ENCODE data around the gene KCNA1.

Gene KCNA1

DNA sequence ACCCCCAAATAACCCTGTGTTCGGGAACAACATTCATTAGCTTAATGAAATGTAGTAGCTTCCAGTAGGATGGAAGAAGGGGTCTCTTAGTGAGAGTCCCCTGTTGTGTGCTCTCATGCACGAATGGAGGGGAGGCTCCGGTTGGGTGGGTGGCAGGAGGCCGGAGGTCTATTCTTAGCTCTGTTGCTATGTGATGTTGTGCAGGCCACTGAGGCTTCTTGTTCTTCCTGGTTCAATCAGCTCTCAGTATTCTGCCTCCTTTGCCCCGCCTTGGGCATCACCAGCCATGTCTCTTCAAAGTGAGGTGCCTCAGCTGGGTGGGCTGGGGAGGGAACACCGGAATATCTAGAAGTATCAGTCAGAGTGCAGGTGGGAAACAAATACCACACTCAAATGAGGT lies 50.8 kb downstream of the KCNA1 start:
- DNase-seq (ENCODE audit: low read depth in 3 of 3) = no peak

DNA sequence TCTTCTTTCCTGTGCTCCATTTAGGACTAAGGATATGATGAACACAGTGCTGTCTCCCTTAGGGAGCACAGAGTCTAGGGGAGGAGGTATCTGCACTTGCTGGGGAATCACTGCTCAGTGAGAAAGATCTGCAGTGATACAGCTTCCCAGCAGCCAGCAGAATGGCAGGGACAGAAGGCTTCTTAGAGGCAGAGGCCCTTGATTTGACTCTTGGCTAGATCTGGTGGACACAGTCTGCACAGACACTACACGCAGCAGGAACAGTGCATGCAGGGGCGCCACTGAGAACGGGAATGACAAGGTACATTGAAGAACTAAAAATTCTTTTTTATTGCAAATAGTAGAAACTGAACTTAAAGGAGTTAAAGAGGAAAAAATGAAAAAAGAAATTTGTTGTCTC lies 51.6 kb downstream of the KCNA1 start:
- no peak for DNase-seq (ENCODE audit: low read depth in 3 of 3)

DNA sequence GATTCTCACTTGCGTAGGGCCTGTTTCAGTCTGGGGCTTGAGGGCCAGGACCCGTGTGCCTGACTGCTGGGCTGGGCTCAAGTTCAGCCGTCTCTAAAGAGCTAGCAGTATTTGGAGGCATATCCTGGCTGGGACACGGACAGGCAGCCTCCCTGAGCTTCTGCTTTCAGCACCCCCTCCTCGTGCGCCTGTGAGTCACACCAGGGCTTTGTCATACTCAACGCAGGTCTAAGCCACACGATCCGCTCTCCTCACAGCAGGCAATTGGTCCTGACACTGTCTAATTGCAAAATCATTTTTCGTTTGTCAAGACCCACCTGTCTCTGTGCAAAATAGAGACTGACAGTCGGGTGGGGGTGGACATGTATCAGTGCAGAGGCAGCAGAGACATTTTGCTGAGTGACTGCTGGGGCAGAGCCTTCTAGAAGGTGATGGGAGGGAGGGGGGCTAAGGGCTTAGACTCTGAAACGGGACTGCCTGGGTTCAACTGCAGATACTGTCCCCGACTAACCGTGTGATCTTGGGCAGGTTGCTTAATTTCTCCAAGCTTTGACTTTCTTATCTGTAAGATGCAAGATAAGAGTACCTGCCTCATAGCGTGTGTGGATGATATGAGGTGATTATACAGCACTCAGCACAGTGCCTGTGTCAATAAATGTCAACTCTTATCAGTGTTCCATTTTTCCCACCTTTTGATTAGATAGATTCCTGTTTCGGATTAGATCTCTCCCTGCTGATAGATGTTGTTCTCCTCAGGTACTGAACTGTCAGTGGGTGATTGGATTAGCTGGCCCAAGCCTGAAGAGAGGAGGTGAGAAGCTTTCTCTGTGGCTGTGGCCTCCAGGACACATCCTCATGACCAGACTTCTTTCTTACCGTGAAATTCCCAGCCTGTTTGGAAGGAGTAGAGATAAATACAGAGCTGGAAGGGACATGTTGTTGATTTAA lies 53.1 kb downstream of the KCNA1 start:
- no peak for DNase-seq (ENCODE audit: low read depth in 3 of 3)

Measured in stimulated activated CD4-positive, alpha-beta T cell treated with anti-CD3 and anti-CD28 coated beads, TNF-alpha, amount 100 ng/mL, for 4 hours (primary cell).